ENCODE measurements around the gene MAST1.
"Not testable (repeated sequence)": the region's sequence is repeated elsewhere in the genome, so short reads cannot be mapped to it uniquely, and the experiment has no call there.

The MAST1 gene

GRCh38 chr19:12804051-12804450 lies 34.3 kb upstream of the MAST1 start:
- no peak for DNase-seq (ENCODE audit: extremely low read depth, low read depth)
- TF ChIP-seq CTCF (IDR thresholded peaks at IDR 0.05; ENCODE audit: low read depth, low read length): no peak

GRCh38 chr19:12806242-12807081 lies 31.9 kb upstream of the MAST1 start, which contains the start of gene RNASEH2A:
Gene RNASEH2A (plus strand): TSS chr19:12806584. CDS start chr19:12806674, 90 bp downstream.
- peak; percentile 69 for DNase-seq (ENCODE audit: extremely low read depth, low read depth)
- no peak; the same call in 1 of the 2 replicates for TF ChIP-seq CTCF (IDR thresholded peaks at IDR 0.05; ENCODE audit: low read depth, low read length)

GRCh38 chr19:12815088-12815487 lies 23.2 kb upstream of the MAST1 start:
- no peak for DNase-seq (ENCODE audit: extremely low read depth, low read depth)
- TF ChIP-seq CTCF (IDR thresholded peaks at IDR 0.05; ENCODE audit: low read depth, low read length): no peak

- DNase-seq (ENCODE audit: extremely low read depth, low read depth): not testable (repeated sequence)
Measured at GRCh38 chr19:12817188-12817587, 21.1 kb upstream of the MAST1 start.

- not testable (repeated sequence) for DNase-seq (ENCODE audit: extremely low read depth, low read depth)
Measured at GRCh38 chr19:12817810-12818209, 20.5 kb upstream of the MAST1 start.

- no peak for TF ChIP-seq CTCF (IDR thresholded peaks at IDR 0.05; ENCODE audit: low read depth, low read length)
- no peak for DNase-seq (ENCODE audit: extremely low read depth, low read depth)
Measured at GRCh38 chr19:12821761-12822160, 16.6 kb upstream of the MAST1 start.

- DNase-seq (ENCODE audit: extremely low read depth, low read depth): no peak
- peak; percentile 31 for TF ChIP-seq CTCF (IDR thresholded peaks at IDR 0.05; ENCODE audit: low read depth, low read length)
Measured at GRCh38 chr19:12825254-12826131, 12.8 kb upstream of the MAST1 start.

GRCh38 chr19:12828494-12828893 lies 9.8 kb upstream of the MAST1 start:
- TF ChIP-seq CTCF (IDR thresholded peaks at IDR 0.05; ENCODE audit: low read depth, low read length): no peak
- no peak for DNase-seq (ENCODE audit: extremely low read depth, low read depth)

Measured in AG09319 (cell line).